DMS114 treated with DMSO at 0.1 percent for 48 hours (cell line): ENCODE results near the gene C4orf33.
"Not testable (repeated sequence)": the region's sequence is repeated elsewhere in the genome, so short reads cannot be mapped to it uniquely, and the experiment has no call there.

Experiments
- DNase-seq: peaks from one replicate; lab custom pipeline; 2025; ENCODE audit not compliant: unreplicated experiment; lab: John Stamatoyannopoulos, UW

Gene C4orf33

GRCh38 chr4:129126614-129127013 is 30.7 kb downstream of the C4orf33 start:
- not testable (repeated sequence) for DNase-seq

GRCh38 chr4:129129143-129129542 is 33.2 kb downstream of the C4orf33 start:
- DNase-seq, result no peak

- DNase-seq, result no peak
Measured at GRCh38 chr4:129131343-129131742, 35.4 kb downstream of the C4orf33 start.

GRCh38 chr4:129136433-129136832 is 40.5 kb downstream of the C4orf33 start:
- DNase-seq, result no peak

GRCh38 chr4:129138810-129139496 is 43.0 kb downstream of the C4orf33 start:
- DNase-seq, result no peak

- DNase-seq, result no peak
Measured at GRCh38 chr4:129140521-129140920, 44.6 kb downstream of the C4orf33 start.

GRCh38 chr4:129143359-129143758 is 47.4 kb downstream of the C4orf33 start:
- no peak for DNase-seq

- no peak for DNase-seq
Measured at GRCh38 chr4:129144755-129145206, 48.8 kb downstream of the C4orf33 start.

- no peak for DNase-seq
Measured at GRCh38 chr4:129145222-129145730, 49.3 kb downstream of the C4orf33 start.

- DNase-seq, result no peak
Measured at GRCh38 chr4:129146639-129147038, 50.7 kb downstream of the C4orf33 start.

- DNase-seq, result no peak
Measured at GRCh38 chr4:129148892-129149291, 52.9 kb downstream of the C4orf33 start.

GRCh38 chr4:129149906-129150305 is 54.0 kb downstream of the C4orf33 start:
- no peak for DNase-seq

- no peak for DNase-seq
Measured at GRCh38 chr4:129152350-129152749, 56.4 kb downstream of the C4orf33 start.

- DNase-seq, result no peak
Measured at GRCh38 chr4:129153700-129154099, 57.7 kb downstream of the C4orf33 start.

- no peak for DNase-seq
Measured at GRCh38 chr4:129162450-129162849, 66.5 kb downstream of the C4orf33 start.

- DNase-seq, result no peak
Measured at GRCh38 chr4:129163427-129163826, 67.5 kb downstream of the C4orf33 start.

- no peak for DNase-seq
Measured at GRCh38 chr4:129164243-129164642, 68.3 kb downstream of the C4orf33 start.
